Fibroblast of upper back skin (primary cell): Measurements from ENCODE around the gene SUSD4.

Experiments
- DNase-seq: peaks from one replicate; pipeline ENCODE4 v3.0.0-alpha.2; 2013

SUSD4 gene

GRCh38 chr1:223208164-223209076 lies 155.6 kb downstream of the SUSD4 start:
- DNase-seq, result peak; percentile 46

- DNase-seq, result peak; percentile 65
Observed at GRCh38 chr1:223207293-223208066, 156.5 kb downstream of the SUSD4 start.

DNA sequence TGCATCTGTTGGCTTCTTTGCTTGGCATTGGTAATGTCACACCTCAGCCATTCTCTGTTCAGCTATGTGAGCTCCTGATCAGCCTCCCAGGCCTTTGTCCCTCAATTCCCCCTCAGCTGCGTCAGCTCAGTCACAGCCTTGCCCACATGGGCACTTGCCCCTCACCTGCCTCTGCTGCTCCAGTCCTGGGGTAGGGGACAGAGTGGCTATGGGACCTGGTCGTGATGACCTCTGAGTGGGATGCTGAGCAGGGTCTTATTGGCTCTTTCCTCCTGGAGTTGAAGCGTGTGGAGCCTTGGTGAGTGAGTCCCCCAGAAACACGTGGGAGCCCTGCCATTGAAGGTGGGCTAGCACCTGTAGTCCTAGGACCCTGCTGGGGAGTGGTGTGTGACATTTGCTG lies 159.6 kb downstream of the SUSD4 start:
- DNase-seq, result no peak

DNA sequence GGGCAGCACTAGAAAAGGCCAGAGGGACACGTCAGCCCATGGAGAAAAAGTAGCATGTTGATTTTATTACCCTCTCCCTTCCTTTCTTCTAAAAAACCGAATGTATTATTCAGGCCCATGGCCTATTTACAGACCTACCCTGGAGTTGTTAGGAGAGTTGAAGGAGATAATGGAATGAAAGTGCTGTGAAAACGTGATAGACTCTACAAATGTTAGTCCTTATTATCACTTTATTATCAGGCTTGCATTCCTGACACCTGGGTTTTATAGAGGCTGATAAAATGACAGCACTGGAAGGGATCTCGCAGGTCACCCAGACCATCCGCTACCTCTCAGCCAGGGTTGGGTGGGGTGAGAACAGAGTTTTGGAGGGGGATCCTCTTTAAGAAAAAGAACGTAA lies 160.3 kb downstream of the SUSD4 start:
- DNase-seq, result no peak

- DNase-seq, result no peak
Observed at GRCh38 chr1:223203034-223203408, 161.0 kb downstream of the SUSD4 start.

GRCh38 chr1:223202376-223203033 lies 161.5 kb downstream of the SUSD4 start:
- no peak for DNase-seq

DNA sequence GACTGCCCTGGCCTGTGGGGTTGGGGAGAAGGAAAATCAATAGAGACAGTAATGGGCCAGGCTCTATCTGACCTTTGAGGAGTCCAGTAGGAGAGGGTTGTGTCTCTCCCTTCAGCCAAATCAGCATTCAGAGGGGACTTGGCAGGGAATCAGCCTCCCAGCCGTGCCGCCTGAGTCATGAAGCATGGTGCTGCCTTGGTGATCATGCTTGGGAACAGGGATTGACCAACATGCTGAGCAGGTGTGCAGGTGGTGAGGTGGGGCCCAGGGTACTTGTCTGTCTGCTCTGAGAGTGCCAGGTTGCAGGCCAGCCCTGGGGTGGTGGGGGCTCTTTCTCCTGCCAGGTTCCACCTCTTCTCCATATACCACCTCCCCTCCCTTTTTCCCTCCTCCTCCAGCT lies 162.0 kb downstream of the SUSD4 start:
- DNase-seq, result no peak

DNA sequence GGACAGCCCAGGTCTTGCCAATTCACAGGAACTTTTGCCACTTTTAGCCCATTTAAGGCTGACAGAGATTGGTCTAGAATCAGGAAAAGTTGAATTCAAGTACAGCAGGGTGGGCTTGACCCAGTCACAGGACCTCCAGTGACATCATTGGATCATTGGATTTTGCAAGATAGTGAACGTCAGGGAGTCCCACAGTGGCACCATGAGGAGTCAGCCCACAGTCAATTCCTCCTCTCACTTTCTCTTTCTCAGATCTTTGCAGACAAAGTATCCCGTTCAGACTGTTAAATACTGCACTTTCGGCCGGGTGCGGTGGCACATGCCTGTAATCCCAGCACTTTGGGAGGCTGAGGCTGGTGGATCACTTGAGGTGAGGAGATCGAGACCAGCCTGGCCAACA lies 163.1 kb downstream of the SUSD4 start:
- DNase-seq, result no peak

- DNase-seq, result peak; percentile 15
Observed at GRCh38 chr1:223199094-223199647, 164.8 kb downstream of the SUSD4 start.

- DNase-seq, result no peak
Observed at GRCh38 chr1:223198628-223198965, 165.4 kb downstream of the SUSD4 start.

DNA sequence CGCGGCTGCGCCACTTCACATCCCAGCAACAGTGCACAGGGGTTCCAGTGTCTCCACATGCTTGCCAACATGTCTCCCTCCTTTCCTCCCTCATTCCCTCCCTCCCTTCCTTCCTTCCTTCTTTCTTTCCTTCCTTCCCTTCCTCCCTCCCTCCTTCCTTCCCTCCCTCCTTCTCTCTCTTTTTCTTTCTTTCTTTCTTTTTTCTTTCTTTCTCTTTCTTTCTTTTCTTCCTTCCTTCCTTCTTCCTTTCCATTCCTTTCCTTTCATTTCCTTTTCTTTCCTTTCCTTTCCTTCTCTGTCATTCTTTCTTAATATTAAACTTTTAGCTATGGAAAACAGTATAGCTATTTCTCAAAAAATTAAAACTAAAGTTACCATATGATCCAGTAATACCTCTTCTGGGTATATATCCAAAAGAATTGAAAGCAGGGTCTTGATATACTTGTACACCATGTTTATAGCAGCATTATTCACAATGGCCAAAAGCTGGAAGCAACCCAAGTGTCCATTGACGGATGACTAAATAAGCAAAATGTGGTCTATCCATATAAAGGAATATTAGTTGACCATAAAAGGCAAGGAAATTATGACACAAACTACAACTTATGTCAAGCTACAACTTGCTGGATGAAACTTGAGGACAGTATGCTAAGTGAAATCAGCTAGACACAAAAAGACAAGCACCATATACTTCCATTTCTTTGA lies 165.9 kb downstream of the SUSD4 start:
- peak; percentile 16 for DNase-seq

DNA sequence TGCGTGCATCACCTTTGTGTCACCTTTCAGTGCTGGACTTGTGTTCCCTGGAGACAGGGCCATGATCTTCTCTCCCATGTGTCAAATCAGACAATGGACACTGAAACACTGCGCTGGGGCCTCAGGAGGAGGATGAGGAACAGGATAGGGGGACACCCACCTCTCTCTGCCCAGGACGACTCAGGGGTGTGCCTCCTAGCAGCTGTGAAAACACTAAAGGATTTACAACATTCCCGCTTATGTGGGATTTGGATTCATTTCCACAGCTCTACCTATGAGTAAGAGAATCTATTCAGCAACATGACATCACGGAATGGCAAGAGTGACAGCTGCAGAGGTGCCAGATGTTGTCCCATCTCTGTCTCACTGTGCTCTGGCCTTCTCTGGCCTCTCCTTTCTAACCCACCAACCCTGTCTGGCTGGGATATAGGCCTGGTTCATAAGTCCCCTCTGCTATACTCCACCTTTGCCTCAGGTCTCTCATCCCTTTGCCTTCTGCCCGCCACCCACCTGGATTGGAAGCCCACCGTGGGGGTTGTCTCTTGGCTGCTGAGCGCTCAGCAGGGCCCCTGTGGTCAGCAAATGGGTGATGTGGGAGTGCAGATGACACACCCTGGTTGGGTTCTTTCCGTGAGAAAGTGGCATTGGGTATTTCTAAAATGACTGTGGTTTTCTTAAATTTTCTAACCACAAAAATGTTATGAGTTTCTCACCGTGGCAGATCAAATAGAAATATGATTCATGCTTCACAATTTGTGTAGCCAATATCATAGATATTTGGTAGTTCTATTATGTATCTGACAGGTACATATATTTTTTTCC lies 173.9 kb downstream of the SUSD4 start:
- peak; percentile 67 for DNase-seq

DNA sequence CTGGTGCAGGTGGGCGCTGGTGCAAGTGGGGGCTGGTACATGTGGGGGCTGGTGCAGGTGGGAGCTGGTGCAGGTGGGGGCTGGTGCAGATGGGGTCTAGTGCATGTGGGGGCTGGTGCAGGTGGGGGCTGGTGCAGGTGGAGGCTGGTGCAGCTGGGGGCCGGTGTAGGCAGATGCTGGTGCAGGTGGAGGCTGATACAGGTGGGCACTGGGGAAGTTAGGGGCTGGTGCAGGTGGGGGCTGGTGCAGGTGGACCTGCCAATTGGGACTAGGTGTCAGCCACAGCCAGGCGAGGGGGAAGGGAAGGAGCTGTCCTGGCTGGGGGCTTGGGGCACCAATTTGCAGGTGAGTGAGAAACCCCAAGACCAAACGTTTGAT lies 174.5 kb downstream of the SUSD4 start:
- no peak for DNase-seq

GRCh38 chr1:223188618-223189356 lies 175.2 kb downstream of the SUSD4 start:
- no peak for DNase-seq

- DNase-seq, result no peak
Observed at GRCh38 chr1:223186800-223187199, 177.2 kb downstream of the SUSD4 start.

GRCh38 chr1:223183268-223183862 lies 180.6 kb downstream of the SUSD4 start:
- DNase-seq, result peak; percentile 14

DNA sequence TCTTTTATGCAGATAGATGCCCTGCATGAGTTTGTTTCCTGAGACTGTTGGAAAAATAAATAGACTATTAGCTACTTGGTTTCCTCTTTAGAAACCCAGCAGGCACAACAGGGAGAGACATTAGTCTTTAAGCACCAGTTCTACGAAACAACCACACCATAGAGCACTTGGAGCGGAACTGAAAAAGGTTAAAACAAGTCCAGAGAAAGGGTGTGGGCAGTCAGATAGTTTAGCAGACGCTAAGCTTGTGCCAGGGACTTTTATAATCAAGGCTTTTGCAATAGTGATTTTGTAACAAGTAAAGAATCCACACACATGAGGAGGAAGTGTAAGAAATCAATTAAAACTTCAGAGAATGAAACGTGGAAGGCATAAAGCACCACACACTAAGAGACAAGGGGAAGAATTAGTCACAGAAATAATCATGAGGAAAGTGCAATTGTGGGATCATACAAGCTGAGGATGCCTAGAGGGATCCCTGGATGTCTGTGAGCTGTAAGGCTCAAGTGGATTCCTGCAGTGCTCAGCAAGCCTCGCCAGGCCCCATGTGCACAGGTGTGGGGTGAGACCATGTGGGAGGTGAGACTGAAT lies 183.2 kb downstream of the SUSD4 start:
- peak; percentile 6 for DNase-seq

DNA sequence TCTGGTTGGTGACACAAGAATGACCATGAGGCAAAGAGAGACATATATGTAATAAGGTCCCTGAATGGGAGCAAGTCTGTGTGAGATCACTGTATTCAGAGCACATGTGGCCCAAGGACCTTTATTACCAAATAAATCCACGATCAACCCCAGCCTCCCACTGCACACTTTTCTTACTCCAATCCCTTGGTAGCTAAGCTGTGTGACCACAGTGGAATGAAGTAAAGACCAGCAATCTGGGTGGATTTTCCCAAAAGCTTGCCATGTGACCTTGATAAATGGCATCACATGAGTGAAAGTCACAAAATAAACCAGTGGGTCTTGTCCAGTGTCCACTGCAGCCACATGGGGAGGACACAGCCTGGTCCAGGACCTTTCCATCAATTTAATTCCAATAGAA lies 184.2 kb downstream of the SUSD4 start:
- no peak for DNase-seq

- DNase-seq, result no peak
Observed at GRCh38 chr1:223179280-223179679, 184.7 kb downstream of the SUSD4 start.

DNA sequence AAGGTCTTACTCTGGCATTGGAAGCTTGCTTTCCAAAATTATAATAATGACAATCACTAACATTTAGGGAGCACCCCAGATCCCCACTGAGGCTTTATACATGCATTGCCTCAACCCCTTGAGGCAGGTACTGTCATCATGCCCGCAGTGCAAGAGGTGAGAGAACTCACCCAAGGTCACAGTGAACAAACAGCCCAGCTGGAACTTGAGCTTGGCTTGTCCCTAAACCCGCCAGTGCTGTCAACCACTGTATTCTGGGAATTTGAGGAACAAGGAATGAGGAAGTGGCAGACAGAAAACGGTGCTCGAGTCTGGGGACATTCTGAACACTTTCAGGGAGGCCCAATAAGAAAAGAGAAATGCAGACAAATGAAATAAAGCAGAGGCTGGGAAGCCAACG lies 186.3 kb downstream of the SUSD4 start:
- no peak for DNase-seq
